Calu3 (cell line): ENCODE data around the gene GIMAP5. TPM values are rescaled to one million over a fixed set of nuclear protein-coding genes. Genes with fewer than 3 reads are reported as not detected.

Source experiments
- BruUV-seq: library from RNA; stranded (reverse); fragments of 400-500 nt; replicated peaks from 2 replicates; lab custom pipeline; 2021; lab: Mats Ljungman, UMichigan
- CTCF ChIA-PET: fragments of 300-600 bp; sonication (Branson Sonifier 250); formaldehyde crosslinking; loops from one replicate; lab custom pipeline; 2022; ENCODE audit warnings: antibody characterized with exemption; lab: Charles Lee
- DNase-seq: peaks from one replicate; pipeline ENCODE4 v3.0.0; 2022
- H3K27ac Mint-ChIP-seq: one replicate; pipeline ENCODE4 v1.8.0; 2022; ENCODE audit warnings: mixed read lengths; ENCODE audit not compliant: unreplicated experiment
- H3K27me3 Mint-ChIP-seq: one replicate; pipeline ENCODE4 v1.8.0; 2022; ENCODE audit warnings: mixed read lengths; ENCODE audit not compliant: unreplicated experiment
- H3K36me3 Mint-ChIP-seq: one replicate; pipeline ENCODE4 v1.8.0; 2022; ENCODE audit warnings: mild to moderate bottlenecking, moderate library complexity, mixed read lengths; ENCODE audit not compliant: insufficient read depth, unreplicated experiment
- H3K4me1 Mint-ChIP-seq: one replicate; pipeline ENCODE4 v1.8.0; 2022; ENCODE audit warnings: mild to moderate bottlenecking, low read depth, mixed read lengths; ENCODE audit not compliant: unreplicated experiment
- H3K4me3 Mint-ChIP-seq: one replicate; pipeline ENCODE4 v1.8.0; 2022; ENCODE audit warnings: mild to moderate bottlenecking, low read depth, moderate library complexity, mixed read lengths; ENCODE audit not compliant: unreplicated experiment
- H3K9me3 Mint-ChIP-seq: one replicate; pipeline ENCODE4 v1.8.0; 2022; ENCODE audit warnings: low read depth, mixed read lengths; ENCODE audit not compliant: unreplicated experiment
- intact Hi-C: fragments of 100-400 bp; cut with micrococcal nuclease; formaldehyde crosslinking; loops from one replicate; pipeline ENCODE4 v1.10.0; 2022; ENCODE audit not compliant: unreplicated experiment
- total RNA-seq: library from RNA; stranded (reverse); gene quantifications from 2 replicates; pipeline ENCODE4 v1.2.3, GENCODE V29; 2022
- TF ChIP-seq, protein P1 (sequence below): fragments of 200-600 bp; IDR thresholded peaks from one replicate; pipeline ENCODE4 v1.8.0; 2022; ENCODE audit warnings: antibody characterized with exemption; ENCODE audit not compliant: unreplicated experiment

GIMAP5 gene
- total RNA-seq, 1 experiment from 2014 or later, result not detected

DNA sequence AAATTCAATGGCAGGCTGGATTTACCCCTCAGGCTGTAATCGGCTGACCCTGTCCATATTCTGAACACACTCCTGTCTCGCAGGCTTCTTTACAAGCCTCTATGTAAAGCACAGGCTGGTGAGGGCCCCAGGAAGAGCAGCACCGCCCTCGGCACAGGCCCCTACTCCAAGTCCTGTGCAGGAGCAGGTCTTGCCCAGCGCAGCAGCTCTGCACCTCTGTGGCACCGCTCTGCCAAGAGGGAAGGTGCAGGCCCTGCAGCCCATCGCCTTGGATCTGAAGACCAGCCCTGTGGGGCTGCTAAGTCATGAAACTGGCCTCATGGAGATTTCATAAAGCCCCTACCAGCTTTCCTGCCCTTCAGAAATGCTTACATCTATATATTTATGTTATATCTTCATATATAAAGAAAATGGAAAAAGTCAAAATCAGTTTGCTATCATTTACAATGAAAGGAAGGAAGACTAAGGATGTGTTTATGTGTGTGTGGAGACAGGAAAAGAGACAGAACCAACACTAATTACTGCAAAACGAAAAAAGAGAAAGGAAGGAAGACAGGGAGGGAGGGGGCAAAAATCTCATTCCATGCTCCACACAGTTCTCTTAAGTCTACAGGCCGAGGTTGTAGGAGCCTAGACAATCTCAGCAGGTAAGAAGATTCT lies 53.3 kb downstream of the GIMAP5 start:
- Mint-ChIP-seq H3K4me1 (no peaks in the 10 kb centered on the region), H3K27ac (no peak overlapping the region), H3K4me3 (no peak overlapping the region), H3K9me3 (no peaks in the 10 kb centered on the region), H3K36me3 (no peaks in the 10 kb centered on the region), H3K27me3 (peaks cover 20% of the 10 kb centered on the region)
- TF ChIP-seq, protein P1, sequence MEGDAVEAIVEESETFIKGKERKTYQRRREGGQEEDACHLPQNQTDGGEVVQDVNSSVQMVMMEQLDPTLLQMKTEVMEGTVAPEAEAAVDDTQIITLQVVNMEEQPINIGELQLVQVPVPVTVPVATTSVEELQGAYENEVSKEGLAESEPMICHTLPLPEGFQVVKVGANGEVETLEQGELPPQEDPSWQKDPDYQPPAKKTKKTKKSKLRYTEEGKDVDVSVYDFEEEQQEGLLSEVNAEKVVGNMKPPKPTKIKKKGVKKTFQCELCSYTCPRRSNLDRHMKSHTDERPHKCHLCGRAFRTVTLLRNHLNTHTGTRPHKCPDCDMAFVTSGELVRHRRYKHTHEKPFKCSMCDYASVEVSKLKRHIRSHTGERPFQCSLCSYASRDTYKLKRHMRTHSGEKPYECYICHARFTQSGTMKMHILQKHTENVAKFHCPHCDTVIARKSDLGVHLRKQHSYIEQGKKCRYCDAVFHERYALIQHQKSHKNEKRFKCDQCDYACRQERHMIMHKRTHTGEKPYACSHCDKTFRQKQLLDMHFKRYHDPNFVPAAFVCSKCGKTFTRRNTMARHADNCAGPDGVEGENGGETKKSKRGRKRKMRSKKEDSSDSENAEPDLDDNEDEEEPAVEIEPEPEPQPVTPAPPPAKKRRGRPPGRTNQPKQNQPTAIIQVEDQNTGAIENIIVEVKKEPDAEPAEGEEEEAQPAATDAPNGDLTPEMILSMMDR, result no peak
- CTCF ChIA-PET, result no interaction called here
- no TSS peak for BruUV-seq
- intact Hi-C loops, result no loop called here
- no peak for DNase-seq

GRCh38 chr7:150791304-150791703 lies 54.1 kb downstream of the GIMAP5 start:
- BruUV-seq, result no TSS peak

GRCh38 chr7:150791746-150792452 lies 54.7 kb downstream of the GIMAP5 start:
- Mint-ChIP-seq H3K36me3 (no peaks in the 10 kb centered on the region), H3K9me3 (no peaks in the 10 kb centered on the region), H3K4me3 (no peak overlapping the region), H3K27ac (no peak overlapping the region), H3K4me1 (no peaks in the 10 kb centered on the region), H3K27me3 (peaks cover 20% of the 10 kb centered on the region)
- CTCF ChIA-PET, result interaction anchor here (0.9 kb wide), 1 partner anchor 13 kb away, joined by 3 read pairs; no protein-coding TSS in a partner anchor
- DNase-seq, result no peak
- intact Hi-C loops, result no loop called here
- TF ChIP-seq, protein P1, result no peak
- BruUV-seq, result no TSS peak

More at GRCh38 chr7:150791304-150791703, 54.1 kb downstream of the GIMAP5 start:
- no peaks in the 10 kb centered on the region for H3K36me3 Mint-ChIP-seq
- CTCF ChIA-PET, result no interaction called here
- DNase-seq, result no peak
- H3K27ac Mint-ChIP-seq, result no peak overlapping the region
- intact Hi-C loops, result no loop called here
- H3K27me3 Mint-ChIP-seq, result peaks cover 20% of the 10 kb centered on the region
- H3K4me3 Mint-ChIP-seq, result no peak overlapping the region
- no peaks in the 10 kb centered on the region for H3K9me3 Mint-ChIP-seq
- TF ChIP-seq, protein P1, result no peak
- no peaks in the 10 kb centered on the region for H3K4me1 Mint-ChIP-seq

Other genes starting within 250 kb of the GIMAP5 start
- not detected in 2 replicates for gene GIMAP7, start 222.5 kb upstream of the GIMAP5 start, total RNA-seq
- not detected in 2 replicates for gene GIMAP4, start 170.0 kb upstream of the GIMAP5 start, total RNA-seq
- not detected in 2 replicates for gene GIMAP6, start 105.0 kb upstream of the GIMAP5 start, total RNA-seq
- 3.9 and 4.7 TPM in 2 replicates for gene GIMAP2, start 51.7 kb upstream of the GIMAP5 start, total RNA-seq
- not detected in 2 replicates for gene GIMAP1, start 20.8 kb upstream of the GIMAP5 start, total RNA-seq
- gene TMEM176B, start 62.9 kb downstream of the GIMAP5 start, total RNA-seq, result 3.1 and 7.3 TPM in 2 replicates
- gene TMEM176A, start 63.4 kb downstream of the GIMAP5 start, total RNA-seq, result 1.5 and 6.1 TPM in 2 replicates
- 1.2 and 1.8 TPM in 2 replicates for gene AOC1, start 115.1 kb downstream of the GIMAP5 start, total RNA-seq
- gene KCNH2, start 240.9 kb downstream of the GIMAP5 start, total RNA-seq, result 0.45 and 0.66 TPM in 2 replicates